HCT116 (cell line): ENCODE data around the gene ACP4. TPM values are rescaled to one million over a fixed set of nuclear protein-coding genes. Genes with fewer than 3 reads are reported as not detected.

Experiments used
- ATAC-seq: fragments of 200-7000 bp; cut with Tn5 transposase; 2 replicates; pipeline ENCODE4 v1.9.1; 2020; ENCODE audit warnings: mild to moderate bottlenecking, moderate library complexity
- BruUV-seq: library from RNA; stranded (reverse); fragments of 400-500 nt; replicated peaks from 2 replicates; lab custom pipeline; 2021; lab: Mats Ljungman, UMichigan
- CTCF ChIA-PET: fragments of 300-600 bp; sonication (Branson Sonifier 250); formaldehyde crosslinking; loops from one replicate; lab custom pipeline; 2021; ENCODE audit warnings: antibody characterized with exemption; lab: Charles Lee
- POLR2A ChIA-PET: fragments of 300-600, 350-600 bp; sonication (Branson Sonifier 250); formaldehyde crosslinking; loops from one replicate; lab custom pipeline; 2021; ENCODE audit warnings: antibody characterized with exemption; lab: Charles Lee
- RAD21 ChIA-PET, 2 experiments: fragments of 300-600 bp; sonication (Branson Sonifier 250); formaldehyde crosslinking; loops; one replicate each; lab custom pipeline; 2023; ENCODE audit warnings: low total read pairs in 2 of 2; ENCODE audit not compliant: uncharacterized antibody in 2 of 2, unreplicated experiment in 2 of 2, low non-redundant PET in 1 of 2; lab: Charles Lee
- DNase-seq: peaks from one replicate; pipeline ENCODE4 v3.0.0-alpha.2; 2010; ENCODE audit warnings: low read depth, low spot score
- H2AFZ ChIP-seq: fragments of 200-600 bp; shearing (Covaris generic), sonication (generic); 2 replicates; pipeline ENCODE4 v1.6.1; 2017; ENCODE audit warnings: low read depth, mixed run types, mixed read lengths, antibody characterized with exemption, low read length; ENCODE audit not compliant: poor library complexity, severe bottlenecking
- H3K27ac ChIP-seq: 2 replicates; pipeline ENCODE4 v1.5.1; 2012; ENCODE audit warnings: low read depth, low read length
- H3K27me3 ChIP-seq: fragments of 200-600 bp; sonication (generic); 2 replicates; pipeline ENCODE4 v1.6.1; 2016; ENCODE audit warnings: mixed run types, low read length, mixed read lengths; ENCODE audit not compliant: insufficient read depth
- H3K36me3 ChIP-seq, 2 experiments: fragments of 200-500 bp in 1 of 2; fragments of 200-600 bp in 1 of 2; sonication (Bioruptor generic) in 1 of 2; sonication (generic) in 1 of 2; 2 replicates each; pipeline versions ENCODE4 v1.5.1 to v1.6.1; 2014 to 2016; ENCODE audit warnings: low read length in 2 of 2, inconsistent platforms in 1 of 2, mixed read lengths in 1 of 2, mixed run types in 1 of 2; ENCODE audit not compliant: insufficient read depth in 2 of 2, control insufficient read depth in 1 of 2
- H3K4me1 ChIP-seq, 2 experiments: fragments of 200-600 bp in 1 of 2; sonication (generic) in 1 of 2; 2 replicates each; pipeline versions ENCODE4 v1.5.1 to v1.6.1; 2012 to 2017; ENCODE audit warnings: low read length in 2 of 2, inconsistent platforms in 1 of 2, mild to moderate bottlenecking in 1 of 2, mixed read lengths in 1 of 2, mixed run types in 1 of 2, moderate library complexity in 1 of 2; ENCODE audit not compliant: insufficient read depth in 2 of 2, control insufficient read depth in 1 of 2
- H3K4me2 ChIP-seq: fragments of 200-600 bp; sonication (generic); 2 replicates; pipeline ENCODE4 v1.6.1; 2017; ENCODE audit warnings: mixed run types, low read length, mixed read lengths
- H3K4me3 ChIP-seq, 2 experiments: fragments of 200-600 bp in 1 of 2; sonication (generic) in 1 of 2; replicated peaks in 1 of 2; 2 replicates each; pipeline ENCODE4 v1.5.1; 2011 to 2016; ENCODE audit warnings: low read length in 2 of 2, control low read depth in 1 of 2, low read depth in 1 of 2, mild to moderate bottlenecking in 1 of 2, mixed read lengths in 1 of 2, mixed run types in 1 of 2
- H3K79me2 ChIP-seq: fragments of 200-600 bp; sonication (generic); 2 replicates; pipeline ENCODE4 v1.6.1; 2017; ENCODE audit warnings: mild to moderate bottlenecking, mixed run types, low read length, moderate library complexity, mixed read lengths; ENCODE audit not compliant: insufficient read depth
- H3K9ac ChIP-seq: fragments of 200-600 bp; sonication (generic); 2 replicates; pipeline ENCODE4 v1.6.1; 2016; ENCODE audit warnings: low read length, mixed read lengths
- H3K9me2 ChIP-seq: fragments of 200-600 bp; sonication (generic), shearing (Covaris generic); 2 replicates; pipeline ENCODE4 v1.6.1; 2017; ENCODE audit warnings: mixed run types, mild to moderate bottlenecking, moderate library complexity; ENCODE audit not compliant: insufficient read depth
- H3K9me3 ChIP-seq, 2 experiments: fragments of 200-500 bp in 1 of 2; fragments of 200-600 bp in 1 of 2; sonication (Bioruptor generic) in 1 of 2; sonication (generic) in 1 of 2; 2 replicates each; pipeline ENCODE4 v1.6.1; 2014 to 2017; ENCODE audit warnings: low read length in 2 of 2, mixed read lengths in 2 of 2, inconsistent platforms in 1 of 2, low read depth in 1 of 2, mild to moderate bottlenecking in 1 of 2, mixed run types in 1 of 2, moderate library complexity in 1 of 2; ENCODE audit not compliant: control insufficient read depth in 1 of 2, insufficient read depth in 1 of 2
- H4K20me1 ChIP-seq: fragments of 200-600 bp; sonication (generic), shearing (Covaris generic); 2 replicates; pipeline ENCODE4 v1.6.1; 2017; ENCODE audit warnings: mixed run types, mild to moderate bottlenecking, moderate library complexity; ENCODE audit not compliant: insufficient read depth
- CBX3 ChIP-seq: IDR thresholded peaks from 2 replicates; pipeline ENCODE4 v1.6.1; 2012; ENCODE audit warnings: low read depth
- CEBPB ChIP-seq: IDR thresholded peaks from 2 replicates; pipeline ENCODE4 v1.6.1; 2012; ENCODE audit warnings: low read depth
- EGR1 ChIP-seq: IDR thresholded peaks from 2 replicates; pipeline ENCODE4 v1.6.1; 2012; ENCODE audit warnings: low read depth
- EZH2 ChIP-seq: fragments of 200-600 bp; sonication (generic); IDR thresholded peaks from 2 replicates; pipeline ENCODE4 v1.6.1; 2017; ENCODE audit warnings: antibody characterized with exemption, mixed run types
- EZH2phosphoT487 ChIP-seq: fragments of 200-600 bp; IDR thresholded peaks from 2 replicates; pipeline ENCODE4 v1.6.1; 2018; ENCODE audit warnings: antibody characterized with exemption, borderline replicate concordance
- JUND ChIP-seq: IDR thresholded peaks from 2 replicates; pipeline ENCODE4 v1.6.1; 2012
- MAX ChIP-seq: IDR thresholded peaks from 2 replicates; pipeline ENCODE4 v1.6.1; 2012
- POLR2AphosphoS5 ChIP-seq: IDR thresholded peaks from 2 replicates; pipeline ENCODE4 v1.6.1; 2011; ENCODE audit warnings: mild to moderate bottlenecking, low read depth, low read length, moderate library complexity
- SP1 ChIP-seq: IDR thresholded peaks from 2 replicates; pipeline ENCODE4 v1.6.1; 2012; ENCODE audit warnings: low read depth
- SRF ChIP-seq: IDR thresholded peaks from 2 replicates; pipeline ENCODE4 v1.6.1; 2012; ENCODE audit warnings: low read depth
- TCF7L2 ChIP-seq: IDR thresholded peaks from 2 replicates; pipeline ENCODE4 v1.7.0; 2011; ENCODE audit warnings: borderline replicate concordance, inconsistent platforms; ENCODE audit not compliant: insufficient read depth, insufficient read length; ENCODE audit errors: extremely low read depth
- YY1 ChIP-seq: IDR thresholded peaks from 2 replicates; pipeline ENCODE4 v1.6.1; 2011; ENCODE audit warnings: low read length, low read depth, moderate library complexity, mild to moderate bottlenecking; ENCODE audit not compliant: insufficient replicate concordance; ENCODE audit errors: extremely low read depth
- ZBTB33 ChIP-seq: IDR thresholded peaks from 2 replicates; pipeline ENCODE4 v1.6.1; 2011; ENCODE audit warnings: mild to moderate bottlenecking, low read length, moderate library complexity; ENCODE audit not compliant: insufficient replicate concordance; ENCODE audit errors: extremely low read depth
- ZFX ChIP-seq: fragments of 450-650 bp; IDR thresholded peaks from 2 replicates; pipeline ENCODE4 v1.6.1; 2017
- ZNF274 ChIP-seq: fragments of 200-500 bp; sonication (Bioruptor generic); IDR thresholded peaks from 2 replicates; pipeline ENCODE4 v1.6.1; 2014; ENCODE audit warnings: mild to moderate bottlenecking, low read depth, low read length, inconsistent platforms
- intact Hi-C: fragments of 100-400 bp; cut with micrococcal nuclease; formaldehyde crosslinking; loops from 2 replicates; pipeline ENCODE4 v1.10.0; 2022
- total RNA-seq: library from RNA; stranded (reverse); gene quantifications from one replicate; pipeline ENCODE4 v1.2.1, GENCODE V29; 2021; ENCODE audit not compliant: unreplicated experiment
- TF ChIP-seq, protein P1 (sequence below): IDR thresholded peaks from 2 replicates; pipeline ENCODE4 v1.6.1; 2012
- TF ChIP-seq, protein P2 (sequence below), 3 experiments: fragments of 200-600 bp in 1 of 3; sonication (generic) in 1 of 3; IDR thresholded peaks in 2 of 3; conservative IDR thresholded peaks in 1 of 3; 2 replicates each; pipeline ENCODE4 v1.5.1; 2012 to 2017; ENCODE audit warnings: low read depth in 2 of 3, low read length in 2 of 3, antibody characterized with exemption in 1 of 3, borderline replicate concordance in 1 of 3, control low read depth in 1 of 3, mild to moderate bottlenecking in 1 of 3, mixed read lengths in 1 of 3, mixed run types in 1 of 3, moderate library complexity in 1 of 3; ENCODE audit not compliant: insufficient read depth in 1 of 3
- TF ChIP-seq, protein P3 (sequence below): IDR thresholded peaks from 2 replicates; pipeline ENCODE4 v1.6.1; 2012; ENCODE audit warnings: low read depth

Gene ACP4
- total RNA-seq, 1 experiment from 2014 or later, result not detected

DNA sequence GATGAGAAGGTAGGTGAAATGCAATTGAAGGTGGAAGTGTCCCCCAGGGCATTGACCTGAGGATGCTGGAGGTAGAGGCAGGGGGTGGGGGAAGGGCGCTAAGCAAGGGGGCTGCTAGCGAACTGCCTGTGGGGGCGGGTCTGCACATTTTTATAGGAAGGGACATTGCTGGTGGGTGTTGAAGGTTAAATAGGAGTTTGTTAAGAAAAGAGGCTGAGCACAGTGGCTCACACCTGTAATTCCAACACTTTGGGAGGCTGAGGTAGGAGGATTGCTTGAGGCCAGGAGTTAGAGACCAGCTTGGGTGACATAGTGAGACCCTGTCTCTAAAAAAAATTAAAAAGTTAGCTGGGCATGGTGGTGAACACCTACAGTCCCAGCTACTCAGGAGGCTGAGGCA, 5.5 kb upstream of the ACP4 start:
- CTCF ChIA-PET, result interaction anchor here (0.7 to 6.4 kb wide), 5 partner anchors 10 to 312 kb away, joined by 3 to 46 read pairs (median 8); no protein-coding TSS in a partner anchor

More for the DNA sequence above, 5.5 kb upstream of the ACP4 start:
- no peak overlapping the region for H3K4me3 ChIP-seq
- no peaks in the 10 kb centered on the region for H4K20me1 ChIP-seq
- no peak overlapping the region for H3K9ac ChIP-seq
- no peak overlapping the region for H2AFZ ChIP-seq
- H3K27ac ChIP-seq, result no peak overlapping the region
- TF ChIP-seq, protein P1, sequence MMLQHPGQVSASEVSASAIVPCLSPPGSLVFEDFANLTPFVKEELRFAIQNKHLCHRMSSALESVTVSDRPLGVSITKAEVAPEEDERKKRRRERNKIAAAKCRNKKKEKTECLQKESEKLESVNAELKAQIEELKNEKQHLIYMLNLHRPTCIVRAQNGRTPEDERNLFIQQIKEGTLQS, result no peak
- TF ChIP-seq SP1, result no peak
- TF ChIP-seq CEBPB, result no peak
- TF ChIP-seq ZNF274, result no peak
- no peak for TF ChIP-seq JUND
- TF ChIP-seq EZH2phosphoT487, result no peak
- TF ChIP-seq, protein P2, sequence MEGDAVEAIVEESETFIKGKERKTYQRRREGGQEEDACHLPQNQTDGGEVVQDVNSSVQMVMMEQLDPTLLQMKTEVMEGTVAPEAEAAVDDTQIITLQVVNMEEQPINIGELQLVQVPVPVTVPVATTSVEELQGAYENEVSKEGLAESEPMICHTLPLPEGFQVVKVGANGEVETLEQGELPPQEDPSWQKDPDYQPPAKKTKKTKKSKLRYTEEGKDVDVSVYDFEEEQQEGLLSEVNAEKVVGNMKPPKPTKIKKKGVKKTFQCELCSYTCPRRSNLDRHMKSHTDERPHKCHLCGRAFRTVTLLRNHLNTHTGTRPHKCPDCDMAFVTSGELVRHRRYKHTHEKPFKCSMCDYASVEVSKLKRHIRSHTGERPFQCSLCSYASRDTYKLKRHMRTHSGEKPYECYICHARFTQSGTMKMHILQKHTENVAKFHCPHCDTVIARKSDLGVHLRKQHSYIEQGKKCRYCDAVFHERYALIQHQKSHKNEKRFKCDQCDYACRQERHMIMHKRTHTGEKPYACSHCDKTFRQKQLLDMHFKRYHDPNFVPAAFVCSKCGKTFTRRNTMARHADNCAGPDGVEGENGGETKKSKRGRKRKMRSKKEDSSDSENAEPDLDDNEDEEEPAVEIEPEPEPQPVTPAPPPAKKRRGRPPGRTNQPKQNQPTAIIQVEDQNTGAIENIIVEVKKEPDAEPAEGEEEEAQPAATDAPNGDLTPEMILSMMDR (IDR thresholded peaks at IDR 0.05 in 2 of 3, conservative IDR thresholded peaks at IDR 0.05 in 1 of 3; ENCODE audit: borderline replicate concordance in 1 of 3, insufficient read depth in 1 of 3, low read depth in 2 of 3, low read length in 2 of 3), result no peak
- TF ChIP-seq EZH2, result no peak
- no peak for TF ChIP-seq ZBTB33
- no peak for TF ChIP-seq SRF
- TF ChIP-seq ZFX, result no peak
- no peak for TF ChIP-seq POLR2AphosphoS5
- TF ChIP-seq, protein P3, sequence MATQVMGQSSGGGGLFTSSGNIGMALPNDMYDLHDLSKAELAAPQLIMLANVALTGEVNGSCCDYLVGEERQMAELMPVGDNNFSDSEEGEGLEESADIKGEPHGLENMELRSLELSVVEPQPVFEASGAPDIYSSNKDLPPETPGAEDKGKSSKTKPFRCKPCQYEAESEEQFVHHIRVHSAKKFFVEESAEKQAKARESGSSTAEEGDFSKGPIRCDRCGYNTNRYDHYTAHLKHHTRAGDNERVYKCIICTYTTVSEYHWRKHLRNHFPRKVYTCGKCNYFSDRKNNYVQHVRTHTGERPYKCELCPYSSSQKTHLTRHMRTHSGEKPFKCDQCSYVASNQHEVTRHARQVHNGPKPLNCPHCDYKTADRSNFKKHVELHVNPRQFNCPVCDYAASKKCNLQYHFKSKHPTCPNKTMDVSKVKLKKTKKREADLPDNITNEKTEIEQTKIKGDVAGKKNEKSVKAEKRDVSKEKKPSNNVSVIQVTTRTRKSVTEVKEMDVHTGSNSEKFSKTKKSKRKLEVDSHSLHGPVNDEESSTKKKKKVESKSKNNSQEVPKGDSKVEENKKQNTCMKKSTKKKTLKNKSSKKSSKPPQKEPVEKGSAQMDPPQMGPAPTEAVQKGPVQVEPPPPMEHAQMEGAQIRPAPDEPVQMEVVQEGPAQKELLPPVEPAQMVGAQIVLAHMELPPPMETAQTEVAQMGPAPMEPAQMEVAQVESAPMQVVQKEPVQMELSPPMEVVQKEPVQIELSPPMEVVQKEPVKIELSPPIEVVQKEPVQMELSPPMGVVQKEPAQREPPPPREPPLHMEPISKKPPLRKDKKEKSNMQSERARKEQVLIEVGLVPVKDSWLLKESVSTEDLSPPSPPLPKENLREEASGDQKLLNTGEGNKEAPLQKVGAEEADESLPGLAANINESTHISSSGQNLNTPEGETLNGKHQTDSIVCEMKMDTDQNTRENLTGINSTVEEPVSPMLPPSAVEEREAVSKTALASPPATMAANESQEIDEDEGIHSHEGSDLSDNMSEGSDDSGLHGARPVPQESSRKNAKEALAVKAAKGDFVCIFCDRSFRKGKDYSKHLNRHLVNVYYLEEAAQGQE, result no peak
- no peak for TF ChIP-seq EGR1
- no peak for TF ChIP-seq CBX3
- no peak for TF ChIP-seq MAX
- no peak for TF ChIP-seq TCF7L2
- no peak for TF ChIP-seq YY1
- H3K79me2 ChIP-seq, result no peaks in the 10 kb centered on the region
- H3K9me3 ChIP-seq, result no peaks in the 10 kb centered on the region
- DNase-seq (no peak), ATAC-seq (no peak)
- H3K36me3 ChIP-seq, result no peaks in the 10 kb centered on the region
- POLR2A ChIA-PET, result interaction anchor here (0.6 kb wide), 1 partner anchor 60 kb away, joined by 3 read pairs; no protein-coding TSS in a partner anchor
- H3K4me2 ChIP-seq, result no peak overlapping the region
- H3K4me1 ChIP-seq, result peaks cover 0 to 3% of the 10 kb centered on the region in 2 experiments; a peak in 1 of 4 replicates
- RAD21 ChIA-PET, result no interaction called here
- no TSS peak for BruUV-seq
- no peaks in the 10 kb centered on the region for H3K9me2 ChIP-seq
- no peaks in the 10 kb centered on the region for H3K27me3 ChIP-seq
- intact Hi-C loops, result loop anchor here (5.0 kb wide), 1 partner anchor 62 kb away; the partner anchor contains the start of gene CLEC11A
